Muscle layer of duodenum (tissue), 2 donors: Measurements from ENCODE around the gene MICU2.

Experiments
- H3K27ac ChIP-seq: one replicate; pipeline ENCODE4 v1.7.0; 2013; ENCODE audit warnings: mild to moderate bottlenecking, low read length
- H3K27me3 ChIP-seq: one replicate; pipeline ENCODE4 v1.7.0; 2013; ENCODE audit warnings: low read depth, mild to moderate bottlenecking, control low read depth, low read length
- H3K36me3 ChIP-seq, 2 donors: one replicate each; pipeline ENCODE4 v1.7.0; 2013; ENCODE audit warnings: low read length in 2 of 2, control low read depth in 1 of 2, mild to moderate bottlenecking in 1 of 2; ENCODE audit not compliant: insufficient read depth in 2 of 2, control insufficient read depth in 1 of 2
- H3K4me1 ChIP-seq, 2 donors: one replicate each; pipeline ENCODE4 v1.7.0; 2013; ENCODE audit warnings: low read length in 2 of 2, mild to moderate bottlenecking in 2 of 2, control low read depth in 1 of 2, moderate library complexity in 1 of 2; ENCODE audit not compliant: insufficient read depth in 2 of 2, control insufficient read depth in 1 of 2
- H3K4me3 ChIP-seq, 2 donors: one replicate each; pipeline ENCODE4 v1.7.0; 2013; ENCODE audit warnings: low read length in 2 of 2, low read depth in 1 of 2, mild to moderate bottlenecking in 1 of 2
- H3K9me3 ChIP-seq, 2 donors: one replicate each; pipeline ENCODE4 v1.7.0; 2013; ENCODE audit warnings: low read length in 2 of 2, control low read depth in 1 of 2, mild to moderate bottlenecking in 1 of 2; ENCODE audit not compliant: control insufficient read depth in 1 of 2
- donor health status: healthy.

The MICU2 gene

GRCh38 chr13:21541980-21542379, 62.0 kb downstream of the MICU2 start:
- no peak overlapping the region for H3K27ac ChIP-seq
- no peaks in the 10 kb centered on the region for H3K4me1 ChIP-seq
- H3K9me3 ChIP-seq = no peaks in the 10 kb centered on the region
- H3K36me3 ChIP-seq = peaks cover 0 to 13% of the 10 kb centered on the region in 2 donors
- H3K4me3 ChIP-seq = no peak overlapping the region
- no peaks in the 10 kb centered on the region for H3K27me3 ChIP-seq

- H3K4me3 ChIP-seq = no peak overlapping the region
- H3K27ac ChIP-seq = no peak overlapping the region
- peaks cover 0 to 13% of the 10 kb centered on the region in 2 donors for H3K36me3 ChIP-seq
- H3K27me3 ChIP-seq = no peaks in the 10 kb centered on the region
- H3K4me1 ChIP-seq = no peaks in the 10 kb centered on the region
- no peaks in the 10 kb centered on the region for H3K9me3 ChIP-seq
Observed at GRCh38 chr13:21541271-21541670, 62.7 kb downstream of the MICU2 start.

- H3K9me3 ChIP-seq = no peaks in the 10 kb centered on the region
- H3K27me3 ChIP-seq = no peaks in the 10 kb centered on the region
- H3K4me1 ChIP-seq = no peaks in the 10 kb centered on the region
- peaks cover 0 to 7% of the 10 kb centered on the region in 2 donors for H3K36me3 ChIP-seq
- H3K27ac ChIP-seq = no peak overlapping the region
- H3K4me3 ChIP-seq = no peak overlapping the region
Observed at GRCh38 chr13:21539687-21540086, 64.3 kb downstream of the MICU2 start.

GRCh38 chr13:21538753-21539152, 65.2 kb downstream of the MICU2 start:
- Histone ChIP-seq H3K4me1 (no peaks in the 10 kb centered on the region), H3K9me3 (no peaks in the 10 kb centered on the region), H3K27ac (no peak overlapping the region), H3K4me3 (no peak overlapping the region), H3K27me3 (no peaks in the 10 kb centered on the region), H3K36me3 (peaks cover 0 to 7% of the 10 kb centered on the region in 2 donors)

- Histone ChIP-seq H3K4me1 (no peaks in the 10 kb centered on the region), H3K4me3 (no peak overlapping the region), H3K27ac (no peak overlapping the region), H3K36me3 (peaks cover 0 to 7% of the 10 kb centered on the region in 2 donors), H3K27me3 (no peaks in the 10 kb centered on the region), H3K9me3 (no peaks in the 10 kb centered on the region)
Observed at GRCh38 chr13:21538280-21538679, 65.7 kb downstream of the MICU2 start.

- H3K36me3 ChIP-seq = peaks cover 0 to 7% of the 10 kb centered on the region in 2 donors
- H3K4me1 ChIP-seq = no peaks in the 10 kb centered on the region
- H3K27ac ChIP-seq = no peak overlapping the region
- no peak overlapping the region for H3K4me3 ChIP-seq
- H3K27me3 ChIP-seq = no peaks in the 10 kb centered on the region
- H3K9me3 ChIP-seq = no peaks in the 10 kb centered on the region
Observed at GRCh38 chr13:21537105-21537504, 66.9 kb downstream of the MICU2 start.

- Histone ChIP-seq H3K4me1 (no peaks in the 10 kb centered on the region), H3K9me3 (no peaks in the 10 kb centered on the region), H3K27me3 (no peaks in the 10 kb centered on the region), H3K4me3 (no peak overlapping the region), H3K27ac (no peak overlapping the region), H3K36me3 (peaks cover 0 to 7% of the 10 kb centered on the region in 2 donors)
Observed at GRCh38 chr13:21534760-21535159, 69.2 kb downstream of the MICU2 start.

- no peak overlapping the region for H3K4me3 ChIP-seq
- no peak overlapping the region for H3K27ac ChIP-seq
- H3K4me1 ChIP-seq = no peaks in the 10 kb centered on the region
- no peaks in the 10 kb centered on the region for H3K27me3 ChIP-seq
- H3K36me3 ChIP-seq = no peaks in the 10 kb centered on the region
- no peaks in the 10 kb centered on the region for H3K9me3 ChIP-seq
Observed at GRCh38 chr13:21531455-21531854, 72.5 kb downstream of the MICU2 start.

- Histone ChIP-seq H3K36me3 (no peaks in the 10 kb centered on the region), H3K9me3 (no peaks in the 10 kb centered on the region), H3K27ac (no peak overlapping the region), H3K27me3 (no peaks in the 10 kb centered on the region), H3K4me1 (no peaks in the 10 kb centered on the region), H3K4me3 (no peak overlapping the region)
Observed at GRCh38 chr13:21530656-21531055, 73.3 kb downstream of the MICU2 start.

GRCh38 chr13:21529146-21529893, 74.7 kb downstream of the MICU2 start:
- no peaks in the 10 kb centered on the region for H3K36me3 ChIP-seq
- H3K4me3 ChIP-seq = no peak overlapping the region
- H3K27ac ChIP-seq = no peak overlapping the region
- H3K4me1 ChIP-seq = no peaks in the 10 kb centered on the region
- no peaks in the 10 kb centered on the region for H3K9me3 ChIP-seq
- H3K27me3 ChIP-seq = no peaks in the 10 kb centered on the region

GRCh38 chr13:21528616-21529015, 75.4 kb downstream of the MICU2 start:
- Histone ChIP-seq H3K36me3 (peaks cover 0 to 2% of the 10 kb centered on the region in 2 donors), H3K27me3 (no peaks in the 10 kb centered on the region), H3K9me3 (no peaks in the 10 kb centered on the region), H3K4me1 (no peaks in the 10 kb centered on the region), H3K27ac (no peak overlapping the region), H3K4me3 (no peak overlapping the region)
